Measurements from ENCODE around the gene SLC2A5.

- TF ChIP-seq CTCF (IDR thresholded peaks at IDR 0.05; ENCODE audit: low read depth, low read length) (no peak), EZH2phosphoT487 (IDR thresholded peaks at IDR 0.05; ENCODE audit: low read depth) (no peak)
Observed at GRCh38 chr1:9028921-9029705, 40.3 kb downstream of the SLC2A5 start.

All from OCI-LY3 (cell line).